Upper lobe of right lung (tissue), 1 donor: ENCODE data around the gene TBX4. TPM values are rescaled to one million over a fixed set of nuclear protein-coding genes. Genes with fewer than 3 reads are reported as not detected.

ENCODE experiments used
- ATAC-seq: fragments of 200-7000 bp; cut with Tn5 transposase; one replicate; pipeline ENCODE4 v1.9.1; 2020; ENCODE audit warnings: mild to moderate bottlenecking, moderate library complexity
- DNase-seq: peaks from one replicate; pipeline ENCODE4 v3.0.0-alpha.2; 2020
- H3K27ac ChIP-seq: fragments of 200-600 bp; one replicate; pipeline ENCODE4 v1.8.0; 2022
- H3K27me3 ChIP-seq: fragments of 200-600 bp; one replicate; pipeline ENCODE4 v1.8.0; 2022; ENCODE audit warnings: mild to moderate bottlenecking
- H3K36me3 ChIP-seq: fragments of 200-600 bp; one replicate; pipeline ENCODE4 v1.8.0; 2022
- H3K4me1 ChIP-seq: fragments of 200-600 bp; one replicate; pipeline ENCODE4 v1.8.0; 2022
- H3K4me3 ChIP-seq: fragments of 200-600 bp; one replicate; pipeline ENCODE4 v1.8.0; 2022; ENCODE audit warnings: mild to moderate bottlenecking
- H3K9me3 ChIP-seq: fragments of 200-600 bp; one replicate; pipeline ENCODE4 v1.8.0; 2022
- CTCF ChIP-seq: fragments of 200-600 bp; IDR thresholded peaks from one replicate; pipeline ENCODE4 v1.8.0; 2022; ENCODE audit warnings: antibody characterized with exemption
- intact Hi-C: fragments of 100-400 bp; cut with DNase I; formaldehyde crosslinking; loops from one replicate; pipeline ENCODE4 v1.11.0; 2022
- total RNA-seq: library from RNA; stranded (reverse); fragmentation: NEBNext Ultra II Directional; extraction: Animal tissue kit (Norgen Biotek cat#: 25700); gene quantifications from one replicate; pipeline ENCODE4 v1.2.1, GENCODE V29; 2021
- donor health status: DM: no; HTN: yes; CAD: no; lungs with severe emphysema.

TBX4 gene
- total RNA-seq, 1 donor from 2014 or later: 28.6 TPM

GRCh38 chr17:61422116-61422799, 30.0 kb upstream of the TBX4 start:
- Histone ChIP-seq H3K27ac (no peak overlapping the region), H3K4me1 (no peaks in the 10 kb centered on the region), H3K9me3 (no peaks in the 10 kb centered on the region), H3K27me3 (peaks cover 8% of the 10 kb centered on the region), H3K4me3 (no peak overlapping the region), H3K36me3 (no peaks in the 10 kb centered on the region)
- DNase-seq (no peak), ATAC-seq (no peak)
- intact Hi-C loops: no loop called here
- no peak for TF ChIP-seq CTCF

GRCh38 chr17:61422869-61423268, 29.4 kb upstream of the TBX4 start:
- Histone ChIP-seq H3K4me1 (no peaks in the 10 kb centered on the region), H3K9me3 (no peaks in the 10 kb centered on the region), H3K27me3 (peaks cover 8% of the 10 kb centered on the region), H3K36me3 (no peaks in the 10 kb centered on the region), H3K4me3 (no peak overlapping the region), H3K27ac (no peak overlapping the region)
- intact Hi-C loops: no loop called here
- ATAC-seq (no peak), DNase-seq (no peak)
- no peak for TF ChIP-seq CTCF

DNA sequence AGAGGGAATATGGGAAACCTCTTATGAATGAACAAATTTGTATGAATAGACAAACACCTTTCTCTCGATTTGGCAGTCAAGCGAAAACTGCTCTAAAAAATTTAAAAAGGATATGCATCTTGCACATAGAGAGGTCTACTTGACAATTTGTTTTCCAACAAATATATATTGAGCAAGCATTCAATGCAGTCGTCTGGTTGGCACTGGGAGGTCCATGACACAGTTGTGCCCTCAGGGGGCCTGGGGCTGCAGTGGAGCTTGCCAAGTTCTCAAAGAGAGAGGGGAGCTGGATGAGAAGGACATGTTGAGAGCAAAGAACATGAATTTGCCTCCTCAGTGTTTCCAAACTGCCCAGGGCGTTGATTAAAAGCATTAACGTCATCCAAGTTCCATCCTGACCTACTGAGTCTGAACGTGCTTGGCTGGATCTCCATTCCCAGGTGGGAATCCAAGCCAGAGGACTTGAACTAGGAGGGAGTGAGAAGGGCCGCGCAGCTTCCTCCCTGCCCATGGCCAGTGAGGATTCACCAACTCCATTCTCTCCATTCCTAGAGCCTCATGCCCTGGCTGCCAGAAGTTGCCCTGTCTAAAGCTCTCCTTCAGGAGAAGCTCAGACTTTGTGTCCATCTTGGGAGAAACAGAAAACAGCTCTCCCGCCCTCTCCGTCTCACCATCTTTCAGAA, 28.1 kb upstream of the TBX4 start:
- no peak for ATAC-seq
- Histone ChIP-seq H3K4me1 (no peaks in the 10 kb centered on the region), H3K27me3 (peaks cover 8% of the 10 kb centered on the region), H3K4me3 (no peak overlapping the region), H3K36me3 (no peaks in the 10 kb centered on the region), H3K27ac (no peak overlapping the region), H3K9me3 (no peaks in the 10 kb centered on the region)
- intact Hi-C loops: no loop called here
- no peak for DNase-seq
- no peak for TF ChIP-seq CTCF

- no peak overlapping the region for H3K4me3 ChIP-seq
- no peak for TF ChIP-seq CTCF
- no peak for ATAC-seq
- no peak overlapping the region for H3K27ac ChIP-seq
- H3K36me3 ChIP-seq: no peaks in the 10 kb centered on the region
- no peaks in the 10 kb centered on the region for H3K4me1 ChIP-seq
- H3K27me3 ChIP-seq: peaks cover 8% of the 10 kb centered on the region
- intact Hi-C loops: no loop called here
- no peak for DNase-seq
- no peaks in the 10 kb centered on the region for H3K9me3 ChIP-seq
These were observed 26.3 kb upstream of the TBX4 start for GRCh38 chr17:61425682-61426481.

GRCh38 chr17:61426482-61427304, 25.5 kb upstream of the TBX4 start:
- H3K36me3 ChIP-seq: no peaks in the 10 kb centered on the region
- no peak overlapping the region for H3K27ac ChIP-seq
- no peaks in the 10 kb centered on the region for H3K4me1 ChIP-seq
- peaks cover 8% of the 10 kb centered on the region for H3K27me3 ChIP-seq
- ATAC-seq: no peak
- H3K9me3 ChIP-seq: no peaks in the 10 kb centered on the region
- DNase-seq: no peak
- TF ChIP-seq CTCF: no peak
- no peak overlapping the region for H3K4me3 ChIP-seq
- intact Hi-C loops: no loop called here
